HL-60 (cell line): ENCODE measurements around the gene RFTN1.

Experiments
- DNase-seq, 2 experiments: peaks; one replicate each; pipeline ENCODE4 v3.0.0-alpha.2; 2010 to 2020; ENCODE audit warnings: low read depth in 1 of 2, low spot score in 1 of 2
- H3K27ac ChIP-seq: fragments of 250-450 bp; sonication (Bioruptor Pico); replicated peaks from 2 replicates; pipeline ENCODE4 v1.5.1; 2020; ENCODE audit warnings: mild to moderate bottlenecking, moderate library complexity
- H3K27me3 ChIP-seq: fragments of 250-450 bp; sonication (Bioruptor Pico); 2 replicates; pipeline ENCODE4 v1.5.1; 2021; ENCODE audit warnings: mild to moderate bottlenecking, moderate library complexity; ENCODE audit not compliant: insufficient read depth, poor library complexity, severe bottlenecking
- H3K4me3 ChIP-seq: replicated peaks from 2 replicates; pipeline ENCODE4 v1.5.1; 2011; ENCODE audit warnings: mild to moderate bottlenecking, control low read depth, low read length; ENCODE audit not compliant: insufficient read depth
- CTCF ChIP-seq: IDR thresholded peaks from one replicate; pipeline ENCODE4 v1.5.1; 2011; ENCODE audit warnings: low read length, control low read depth, inconsistent platforms; ENCODE audit not compliant: insufficient read depth
- GABPA ChIP-seq: IDR thresholded peaks from 2 replicates; pipeline ENCODE4 v1.6.1; 2012; ENCODE audit warnings: low read depth
- POLR2AphosphoS5 ChIP-seq: IDR thresholded peaks from 2 replicates; pipeline ENCODE4 v1.6.1; 2012; ENCODE audit warnings: low read depth
- REST ChIP-seq: IDR thresholded peaks from 2 replicates; pipeline ENCODE4 v1.6.1; 2012; ENCODE audit warnings: low read depth; ENCODE audit not compliant: insufficient replicate concordance
- SPI1 ChIP-seq: IDR thresholded peaks from 2 replicates; pipeline ENCODE4 v1.6.1; 2012; ENCODE audit warnings: low read depth, mild to moderate bottlenecking, borderline replicate concordance

The RFTN1 gene

GRCh38 chr3:16474920-16475319, 38.6 kb downstream of the RFTN1 start:
- Histone ChIP-seq H3K27ac (no peak overlapping the region), H3K4me3 (no peak overlapping the region), H3K27me3 (no peaks in the 10 kb centered on the region)
- no peak for TF ChIP-seq CTCF
- TF ChIP-seq SPI1, result no peak
- no peak for TF ChIP-seq REST
- TF ChIP-seq POLR2AphosphoS5, result no peak
- no peak for TF ChIP-seq GABPA
- no peak for DNase-seq

GRCh38 chr3:16474216-16474615, 39.3 kb downstream of the RFTN1 start:
- no peak overlapping the region for H3K27ac ChIP-seq
- no peak for DNase-seq
- no peaks in the 10 kb centered on the region for H3K27me3 ChIP-seq
- no peak overlapping the region for H3K4me3 ChIP-seq
- TF ChIP-seq CTCF (no peak), POLR2AphosphoS5 (no peak), REST (no peak), SPI1 (no peak), GABPA (no peak)

- no peak for DNase-seq
- H3K27ac ChIP-seq, result no peak overlapping the region
Observed at GRCh38 chr3:16472593-16472992, 40.9 kb downstream of the RFTN1 start.

More at GRCh38 chr3:16472593-16472992, 40.9 kb downstream of the RFTN1 start:
- Histone ChIP-seq H3K4me3 (no peak overlapping the region), H3K27me3 (no peaks in the 10 kb centered on the region)
- TF ChIP-seq REST (no peak), POLR2AphosphoS5 (no peak), GABPA (no peak), SPI1 (no peak), CTCF (no peak)
